Activated T-cell treated with anti-CD3 and anti-CD28 coated beads, Interleukin-2, amount 50 U/mL, for 4 hours (primary cell): ENCODE measurements around the gene SCFD2. TPM values are rescaled to one million over a fixed set of nuclear protein-coding genes. Genes with fewer than 3 reads are reported as not detected.
A peak's percentile ranks its signal among the peaks of the same experiment; 100 is the strongest.
"Not testable (repeated sequence)": the region's sequence is repeated elsewhere in the genome, so short reads cannot be mapped to it uniquely, and the experiment has no call there.

Experiments
- ATAC-seq, 2 donors: fragments of 200-7000 bp; cut with Tn5 transposase; one replicate each; pipeline ENCODE4 v1.10.0; 2021
- DNase-seq: peaks from one replicate; pipeline ENCODE4 v3.0.0-alpha.2; 2020
- H3K27me3 Mint-ChIP-seq: one replicate; pipeline ENCODE4 v1.8.0; 2021; ENCODE audit warnings: low read depth, mixed read lengths
- H3K36me3 Mint-ChIP-seq: one replicate; pipeline ENCODE4 v1.8.0; 2022; ENCODE audit warnings: mixed read lengths; ENCODE audit not compliant: insufficient read depth
- H3K4me1 Mint-ChIP-seq: one replicate; pipeline ENCODE4 v1.8.0; 2021; ENCODE audit warnings: low read depth, mixed read lengths
- H3K4me3 Mint-ChIP-seq: one replicate; pipeline ENCODE4 v1.8.0; 2021; ENCODE audit warnings: mild to moderate bottlenecking, moderate library complexity, mixed read lengths
- H3K9me3 Mint-ChIP-seq: one replicate; pipeline ENCODE4 v1.8.0; 2021; ENCODE audit warnings: mixed read lengths
- total RNA-seq, 3 donors: library from RNA; stranded (reverse); gene quantifications; one replicate each; pipeline ENCODE4 v1.2.1, GENCODE V29; 2021

SCFD2 gene
- total RNA-seq, 3 donors from 2014 or later: 45.0 to 48.9 (median 46.9) TPM

DNA sequence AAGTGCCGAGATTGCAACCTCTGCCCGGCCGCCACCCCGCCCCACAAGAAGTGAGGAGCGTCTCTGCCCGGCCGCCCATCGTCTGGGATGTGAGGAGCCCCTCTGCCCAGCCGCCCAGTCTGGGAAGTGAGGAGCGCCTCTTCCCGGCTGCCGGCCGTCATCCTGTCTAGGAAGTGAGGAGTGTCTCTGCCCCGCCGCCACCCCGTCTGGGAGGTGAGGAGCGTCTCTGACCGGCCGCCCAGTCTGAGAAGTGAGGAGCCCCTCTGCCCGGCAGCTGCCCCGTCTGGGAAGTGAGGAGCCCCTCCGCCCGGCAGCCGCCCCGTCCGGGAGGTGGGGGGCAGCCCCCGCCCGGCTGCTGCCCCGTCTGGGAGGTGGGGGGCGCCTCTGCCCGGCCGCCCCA lies 226.6 kb downstream of the SCFD2 start:
- not testable (repeated sequence) for ATAC-seq, H3K4me3 Mint-ChIP-seq, H3K4me1 Mint-ChIP-seq, H3K27me3 Mint-ChIP-seq, H3K9me3 Mint-ChIP-seq, DNase-seq
- peaks cover 27% of the 10 kb centered on the region for H3K36me3 Mint-ChIP-seq

DNA sequence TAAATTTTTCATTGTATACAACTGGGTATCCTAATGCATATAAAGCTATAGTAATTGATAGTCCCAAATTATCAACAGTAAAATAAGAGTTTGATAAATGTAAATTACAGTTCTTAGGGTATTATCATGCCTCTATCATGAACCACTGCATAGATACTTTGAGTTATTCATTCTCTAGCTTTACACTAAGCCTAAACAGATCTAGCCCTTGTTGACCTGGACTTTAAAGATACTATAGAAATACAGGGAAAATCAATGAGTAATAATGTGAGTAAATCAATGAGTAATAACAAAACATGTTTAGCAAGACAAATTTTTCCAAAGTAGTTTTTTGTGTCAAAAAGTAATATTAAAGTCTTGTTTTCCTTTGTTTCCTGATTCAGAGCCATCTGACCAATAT lies 228.4 kb downstream of the SCFD2 start:
- Mint-ChIP-seq H3K36me3 (peaks cover 31% of the 10 kb centered on the region), H3K4me3 (no peak overlapping the region), H3K4me1 (peaks cover 8% of the 10 kb centered on the region), H3K27me3 (no peaks in the 10 kb centered on the region), H3K9me3 (no peaks in the 10 kb centered on the region)
- ATAC-seq (no peak), DNase-seq (no peak)

DNA sequence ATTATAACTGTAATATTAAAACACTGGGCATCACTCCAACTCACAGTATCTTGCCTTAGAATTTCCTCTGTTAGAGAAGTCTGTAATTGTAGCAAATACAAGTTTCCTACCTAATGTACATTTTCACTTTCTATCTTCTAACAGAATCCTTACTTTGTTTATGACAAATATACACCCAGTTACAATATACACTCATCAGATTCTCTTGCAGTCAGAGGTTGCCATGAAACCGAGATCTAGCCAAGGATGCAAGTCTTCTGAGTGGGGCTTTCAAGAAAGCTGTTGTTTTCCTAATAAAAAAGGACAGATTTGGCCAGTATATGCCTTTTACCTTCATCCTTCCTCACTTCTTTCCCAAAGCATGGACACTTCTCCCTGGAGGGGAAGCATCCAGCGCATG lies 228.9 kb downstream of the SCFD2 start:
- H3K9me3 Mint-ChIP-seq: no peaks in the 10 kb centered on the region
- H3K27me3 Mint-ChIP-seq: no peaks in the 10 kb centered on the region
- DNase-seq (no peak), ATAC-seq (peak in 1 of 2 donors; percentile 24)
- peaks cover 27% of the 10 kb centered on the region for H3K36me3 Mint-ChIP-seq
- H3K4me1 Mint-ChIP-seq: peaks cover 11% of the 10 kb centered on the region
- no peak overlapping the region for H3K4me3 Mint-ChIP-seq

DNA sequence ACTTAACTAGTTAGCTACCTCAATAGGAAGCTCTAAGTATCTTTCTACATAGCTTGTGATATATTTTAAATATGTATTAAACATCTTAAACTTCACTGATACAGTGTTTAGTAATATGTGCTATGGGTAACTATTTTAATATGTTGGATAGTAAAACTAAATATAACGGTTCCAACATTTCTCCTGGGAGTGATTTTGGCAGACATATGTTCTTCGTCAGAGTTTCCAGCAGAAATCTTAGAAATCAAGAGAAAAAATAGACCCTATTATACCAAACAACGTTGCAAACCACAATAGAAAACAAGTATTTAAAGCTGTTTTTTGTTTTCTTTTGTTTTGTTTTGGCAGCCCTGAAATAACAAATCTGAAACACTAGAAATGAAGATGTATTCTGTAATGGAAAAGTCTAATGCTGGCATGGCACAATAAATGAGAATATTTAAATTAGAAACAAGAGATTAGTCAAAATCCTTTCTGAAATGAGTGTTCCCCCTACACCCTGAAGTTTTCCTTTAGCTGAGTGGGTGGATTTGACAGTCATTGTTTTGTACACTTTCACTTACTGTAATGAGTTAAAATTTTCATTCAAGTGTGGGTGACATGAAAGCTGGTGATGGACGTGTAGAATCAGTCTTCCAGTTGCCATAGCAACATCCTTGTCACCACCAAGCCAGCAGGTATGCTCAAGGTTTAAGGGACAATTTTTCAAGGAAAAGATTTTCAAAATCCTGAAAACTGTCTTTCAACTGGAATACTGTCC lies 233.5 kb downstream of the SCFD2 start:
- H3K27me3 Mint-ChIP-seq: no peaks in the 10 kb centered on the region
- DNase-seq (no peak), ATAC-seq (peak; percentile 86 to 92)
- no peak overlapping the region for H3K4me3 Mint-ChIP-seq
- H3K4me1 Mint-ChIP-seq: peaks cover 18% of the 10 kb centered on the region
- H3K9me3 Mint-ChIP-seq: no peaks in the 10 kb centered on the region
- H3K36me3 Mint-ChIP-seq: peaks cover 20% of the 10 kb centered on the region

DNA sequence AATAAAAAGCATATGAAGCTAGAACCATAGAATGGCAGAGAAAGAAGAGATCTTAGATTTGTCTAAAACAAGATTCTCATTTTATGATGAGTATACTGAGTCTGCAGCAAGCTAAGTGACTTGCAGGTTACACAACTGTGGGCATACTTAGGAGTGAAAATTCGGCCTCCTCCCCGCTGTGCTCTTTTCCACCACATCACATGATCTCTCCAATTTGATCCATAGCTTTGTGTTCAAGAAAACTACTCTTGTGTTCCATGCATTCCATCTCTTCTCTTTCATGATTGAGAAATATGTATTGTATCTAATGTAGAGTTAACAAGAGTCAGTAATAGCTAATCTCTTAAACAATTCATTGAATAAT lies 234.3 kb downstream of the SCFD2 start:
- Mint-ChIP-seq H3K4me1 (peaks cover 18% of the 10 kb centered on the region), H3K9me3 (no peaks in the 10 kb centered on the region)
- no peak for DNase-seq

DNA sequence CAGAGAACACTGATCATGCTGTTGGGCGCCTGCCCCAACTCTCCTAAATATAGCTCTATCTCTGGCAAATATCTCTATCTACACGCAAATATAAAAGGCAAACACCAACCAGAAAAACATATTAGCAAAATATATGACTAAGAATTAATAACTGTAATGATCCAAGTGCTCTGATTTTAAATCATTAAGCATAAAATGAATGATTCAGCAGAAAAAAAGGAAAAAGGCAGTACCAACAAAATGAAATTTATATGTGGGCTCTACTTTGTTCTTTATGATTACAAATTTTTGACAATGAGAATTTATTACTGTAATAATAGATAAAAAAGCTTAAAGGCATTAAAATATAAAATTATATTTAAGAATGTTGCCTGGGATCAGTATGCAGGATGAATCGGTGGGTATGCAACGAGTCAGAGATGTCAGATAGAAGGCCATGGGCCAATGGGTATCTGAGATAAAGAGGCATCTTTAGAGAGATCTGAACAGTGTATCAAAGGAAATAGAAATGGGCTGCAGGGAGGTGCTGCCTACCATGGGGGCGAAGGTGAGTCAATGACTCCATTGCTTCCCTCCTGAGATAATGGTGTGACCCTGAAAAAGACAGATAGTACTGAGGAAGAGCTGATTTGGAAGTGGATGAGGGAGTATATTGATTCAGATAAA lies 234.8 kb downstream of the SCFD2 start:
- peak in 1 of 2 donors; percentile 29 for ATAC-seq
- Mint-ChIP-seq H3K9me3 (no peaks in the 10 kb centered on the region), H3K4me1 (peaks cover 18% of the 10 kb centered on the region), H3K4me3 (no peak overlapping the region), H3K36me3 (peaks cover 17% of the 10 kb centered on the region), H3K27me3 (no peaks in the 10 kb centered on the region)
- no peak for DNase-seq

More for the DNA sequence above, 234.3 kb downstream of the SCFD2 start:
- Mint-ChIP-seq H3K36me3 (peaks cover 18% of the 10 kb centered on the region), H3K27me3 (no peaks in the 10 kb centered on the region), H3K4me3 (no peak overlapping the region)
- no peak for ATAC-seq

DNA sequence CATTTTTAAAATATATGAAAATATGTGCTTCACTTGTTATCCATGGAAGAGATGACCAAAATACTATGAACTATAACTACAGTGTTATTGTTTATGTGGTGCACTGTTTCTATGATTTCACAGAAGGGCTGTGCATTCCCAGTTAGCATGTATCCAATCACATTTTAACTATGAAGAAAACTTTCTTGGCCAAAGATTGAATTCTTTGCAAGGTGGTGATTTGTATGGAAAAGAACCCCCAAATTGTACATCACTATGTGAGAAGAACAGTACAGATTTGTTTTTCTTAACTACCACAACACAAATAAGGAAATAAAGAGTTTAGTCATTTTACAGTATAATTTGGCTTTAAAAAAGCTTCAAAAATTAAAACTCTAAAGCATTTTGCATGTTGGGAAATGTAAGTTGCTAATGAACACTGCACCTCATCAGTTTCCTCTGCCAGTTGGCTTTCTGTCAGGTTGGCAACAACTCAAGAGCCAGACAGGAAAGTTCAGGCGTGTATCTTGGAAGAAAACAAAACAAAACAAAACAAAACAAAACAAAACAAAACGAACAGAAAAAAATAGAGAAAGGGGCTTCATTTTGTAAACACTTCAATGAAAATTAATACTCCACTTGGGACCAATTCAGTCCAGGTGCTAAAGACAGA lies 237.0 kb downstream of the SCFD2 start:
- Mint-ChIP-seq H3K4me1 (peaks cover 18% of the 10 kb centered on the region), H3K27me3 (no peaks in the 10 kb centered on the region), H3K4me3 (no peak overlapping the region), H3K36me3 (peaks cover 19% of the 10 kb centered on the region), H3K9me3 (no peaks in the 10 kb centered on the region)
- DNase-seq (no peak), ATAC-seq (no peak)

DNA sequence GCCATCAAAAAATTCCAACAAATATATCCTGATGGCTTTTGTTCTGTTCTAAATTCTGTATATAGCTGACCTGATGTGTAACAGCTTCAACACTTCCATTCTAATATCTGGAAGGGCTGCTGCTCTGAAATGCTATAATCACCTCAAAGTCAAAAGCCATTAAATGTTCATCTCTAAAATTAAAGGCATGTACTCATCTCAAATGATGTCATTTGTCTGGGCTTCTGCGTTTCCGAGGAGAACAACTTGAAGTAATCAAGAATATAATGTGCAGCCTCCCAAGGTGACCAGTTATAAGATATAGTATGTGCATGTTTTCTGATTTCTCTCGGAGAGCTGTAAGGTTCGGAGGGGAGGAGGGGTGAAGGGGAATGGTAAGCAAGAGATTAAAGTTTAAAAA lies 237.6 kb downstream of the SCFD2 start:
- ATAC-seq: no peak
- Mint-ChIP-seq H3K4me1 (peaks cover 18% of the 10 kb centered on the region), H3K4me3 (no peak overlapping the region), H3K36me3 (peaks cover 16% of the 10 kb centered on the region), H3K9me3 (no peaks in the 10 kb centered on the region), H3K27me3 (no peaks in the 10 kb centered on the region)
- no peak for DNase-seq

DNA sequence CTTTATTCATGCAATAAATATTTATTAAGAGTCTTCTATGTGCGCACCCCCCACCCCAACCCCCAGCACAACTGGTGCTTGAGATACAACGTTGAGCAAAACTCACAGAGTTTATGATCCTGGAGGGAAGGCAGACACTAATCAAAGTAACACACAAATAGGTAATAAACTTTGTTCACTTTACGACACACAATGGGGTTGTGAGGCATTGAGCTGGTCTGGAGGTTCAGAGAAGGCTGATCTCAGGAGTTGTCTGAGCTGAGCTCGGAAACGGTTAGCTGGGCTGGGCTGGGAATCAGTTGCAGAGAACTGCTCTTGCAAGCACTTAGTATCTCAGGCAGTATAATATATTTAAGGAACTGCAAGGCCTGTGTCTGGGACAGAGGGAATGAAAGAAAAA lies 238.5 kb downstream of the SCFD2 start:
- Mint-ChIP-seq H3K36me3 (peaks cover 13% of the 10 kb centered on the region), H3K4me1 (peaks cover 14% of the 10 kb centered on the region), H3K9me3 (no peaks in the 10 kb centered on the region), H3K27me3 (no peaks in the 10 kb centered on the region), H3K4me3 (no peak overlapping the region)
- DNase-seq (no peak), ATAC-seq (no peak)

DNA sequence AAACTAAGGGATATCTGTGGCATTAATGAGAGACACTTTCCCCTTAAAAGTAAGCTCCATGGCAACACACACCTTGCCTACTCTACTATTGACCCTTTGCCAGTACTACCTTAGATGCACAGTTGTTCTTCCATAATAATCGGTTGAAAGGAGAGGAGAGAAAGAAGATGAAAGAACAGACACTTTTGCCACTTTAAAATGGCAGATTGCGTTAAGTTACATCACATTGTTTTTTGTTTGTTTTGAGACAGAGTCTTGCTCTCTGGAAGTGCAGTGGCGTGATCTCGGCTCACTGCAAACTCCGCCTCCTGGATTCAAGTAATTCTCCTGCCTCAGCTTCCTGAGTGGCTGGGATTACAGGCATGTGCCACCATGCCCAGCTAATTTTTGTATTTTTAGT lies 239.8 kb downstream of the SCFD2 start:
- H3K4me1 Mint-ChIP-seq: peaks cover 5% of the 10 kb centered on the region
- no peak for DNase-seq
- peaks cover 12% of the 10 kb centered on the region for H3K36me3 Mint-ChIP-seq
- no peaks in the 10 kb centered on the region for H3K27me3 Mint-ChIP-seq
- no peak overlapping the region for H3K4me3 Mint-ChIP-seq
- no peaks in the 10 kb centered on the region for H3K9me3 Mint-ChIP-seq
- no peak for ATAC-seq

DNA sequence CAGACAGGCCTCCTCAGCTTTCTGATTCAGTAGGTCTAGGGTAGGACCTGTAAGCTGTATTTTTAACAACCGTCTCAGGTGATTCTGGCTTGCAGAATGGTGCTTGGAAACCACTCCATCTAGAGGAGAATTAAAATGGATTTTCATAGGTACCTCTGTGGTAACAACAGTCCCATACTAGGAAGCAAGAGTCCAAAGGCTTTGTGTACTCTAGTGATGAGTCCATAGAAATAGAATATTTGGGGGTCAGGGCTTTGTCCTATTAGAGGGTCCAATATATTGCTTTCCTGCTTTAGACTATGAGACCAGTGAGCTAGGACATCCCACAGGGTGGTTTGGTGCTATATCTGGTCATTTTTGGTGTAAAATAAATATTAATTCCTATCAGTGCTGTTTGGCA lies 242.0 kb downstream of the SCFD2 start:
- no peaks in the 10 kb centered on the region for H3K27me3 Mint-ChIP-seq
- no peaks in the 10 kb centered on the region for H3K9me3 Mint-ChIP-seq
- ATAC-seq (no peak), DNase-seq (no peak)
- H3K4me1 Mint-ChIP-seq: no peaks in the 10 kb centered on the region
- peaks cover 9% of the 10 kb centered on the region for H3K36me3 Mint-ChIP-seq
- H3K4me3 Mint-ChIP-seq: no peak overlapping the region

DNA sequence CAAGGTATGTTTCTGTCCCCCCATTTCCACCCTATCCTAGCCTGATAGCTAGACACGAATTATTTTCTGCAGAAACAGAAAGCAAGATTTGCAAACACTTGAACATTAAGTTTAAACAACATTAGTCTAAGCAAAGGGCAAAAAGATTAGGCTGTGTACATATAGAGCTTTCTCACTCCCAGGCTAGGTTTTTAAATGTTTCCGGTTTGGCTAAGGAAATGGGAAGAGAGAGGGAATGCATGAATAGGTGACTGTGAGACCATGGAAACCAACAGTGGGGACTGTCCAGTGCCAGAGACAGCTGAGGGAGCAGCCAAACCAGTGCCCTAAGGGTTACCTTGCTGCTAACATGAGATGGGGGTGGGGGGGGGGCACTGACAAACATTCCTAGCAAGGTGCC lies 242.7 kb downstream of the SCFD2 start:
- ATAC-seq (no peak), DNase-seq (no peak)
- no peaks in the 10 kb centered on the region for H3K27me3 Mint-ChIP-seq
- no peaks in the 10 kb centered on the region for H3K9me3 Mint-ChIP-seq
- no peak overlapping the region for H3K4me3 Mint-ChIP-seq
- H3K4me1 Mint-ChIP-seq: peaks cover 5% of the 10 kb centered on the region
- H3K36me3 Mint-ChIP-seq: peaks cover 12% of the 10 kb centered on the region

DNA sequence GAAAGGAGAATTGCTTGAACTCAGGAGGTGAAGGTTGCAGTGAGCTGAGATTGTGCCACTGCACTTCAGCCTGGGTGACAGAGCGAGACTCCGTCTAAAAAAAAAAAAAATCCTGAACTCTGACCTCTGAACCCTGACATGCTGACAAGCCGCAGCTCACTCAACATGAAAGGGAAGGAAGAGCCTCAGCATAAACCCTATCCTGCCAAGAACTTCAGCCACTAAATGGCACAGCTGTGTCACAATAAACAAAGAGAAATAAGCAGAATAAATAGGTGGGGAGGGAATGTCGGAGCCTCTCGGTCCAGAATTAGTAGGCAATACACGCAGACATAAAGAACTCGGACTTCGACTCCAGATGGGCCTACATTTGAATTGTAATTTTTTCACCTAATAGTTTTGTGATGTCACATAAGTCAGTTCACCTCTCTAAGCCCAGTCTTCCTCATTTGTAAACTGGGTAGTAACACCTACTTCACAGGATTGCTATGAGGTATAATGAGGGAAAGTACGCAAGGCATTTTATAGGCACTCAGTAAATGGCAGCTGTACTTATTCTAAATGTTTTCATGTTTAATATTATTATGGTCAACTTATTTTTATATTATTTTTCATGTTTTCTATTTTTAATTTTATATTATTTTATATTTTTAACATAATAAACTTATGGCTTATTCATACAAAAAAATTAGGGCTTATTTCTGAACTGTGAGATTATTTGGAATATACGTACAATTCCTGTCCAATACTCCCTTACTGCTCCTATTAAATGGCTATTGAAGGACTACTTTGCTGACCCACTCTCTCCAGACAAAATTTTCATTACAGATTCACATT lies 243.4 kb downstream of the SCFD2 start:
- DNase-seq (no peak), ATAC-seq (no peak)
- Mint-ChIP-seq H3K36me3 (peaks cover 12% of the 10 kb centered on the region), H3K4me3 (no peak overlapping the region), H3K27me3 (no peaks in the 10 kb centered on the region), H3K9me3 (no peaks in the 10 kb centered on the region), H3K4me1 (peaks cover 6% of the 10 kb centered on the region)

DNA sequence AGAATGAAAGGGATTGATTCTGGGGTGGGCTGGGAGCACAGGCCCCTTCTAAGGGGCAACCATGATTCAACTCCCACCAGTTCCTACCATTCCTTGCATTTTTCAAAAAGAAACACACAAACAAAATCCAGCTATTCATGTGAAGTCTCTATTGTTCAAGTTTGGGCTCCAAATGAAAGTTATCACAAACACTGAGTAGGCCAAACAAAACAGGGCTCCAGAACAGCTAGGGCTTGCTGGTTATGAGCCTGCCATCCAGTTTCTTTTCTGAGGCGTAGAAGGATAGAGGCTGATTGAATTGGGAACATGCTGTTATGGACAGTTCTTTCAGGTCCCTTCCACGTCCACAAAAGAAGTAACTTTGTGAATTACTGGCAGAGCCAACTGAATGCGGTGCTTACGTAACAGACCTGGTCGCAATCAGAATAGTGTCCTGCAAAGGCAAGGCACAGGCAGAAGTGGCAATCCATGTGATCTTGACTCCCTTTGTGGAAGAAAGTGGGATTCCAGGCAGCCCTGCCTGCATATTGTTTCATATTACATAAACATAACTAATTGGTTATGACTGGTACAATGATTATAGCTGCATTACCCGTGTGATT lies 244.5 kb downstream of the SCFD2 start:
- Mint-ChIP-seq H3K9me3 (peaks cover 1% of the 10 kb centered on the region), H3K4me1 (peaks cover 16% of the 10 kb centered on the region), H3K27me3 (no peaks in the 10 kb centered on the region), H3K4me3 (no peak overlapping the region), H3K36me3 (peaks cover 10% of the 10 kb centered on the region)
- DNase-seq (no peak), ATAC-seq (no peak)
